Testis (tissue), 3 donors: Measurements from ENCODE around the gene WASHC1. TPM values are rescaled to one million over a fixed set of nuclear protein-coding genes. Genes with fewer than 3 reads are reported as not detected.
"Not testable (repeated sequence)": the region's sequence is repeated elsewhere in the genome, so short reads cannot be mapped to it uniquely, and the experiment has no call there.

Experiments
- DNase-seq: peaks from one replicate; pipeline ENCODE4 v3.0.0-alpha.2; 2019
- H3K27ac ChIP-seq, 2 donors: fragments of 200-600 bp; sonication (generic); one replicate each; pipeline ENCODE4 v1.5.1; 2019
- H3K27me3 ChIP-seq: fragments of 200-600 bp; sonication (generic); one replicate; pipeline ENCODE4 v1.5.1; 2019
- H3K36me3 ChIP-seq: fragments of 200-600 bp; sonication (generic); one replicate; pipeline ENCODE4 v1.5.1; 2017; ENCODE audit warnings: low read depth; ENCODE audit errors: missing control alignments
- H3K4me1 ChIP-seq: fragments of 200-600 bp; sonication (generic); one replicate; pipeline ENCODE4 v1.5.1; 2019
- H3K4me3 ChIP-seq, 2 donors: fragments of 200-600 bp; sonication (generic); one replicate each; pipeline ENCODE4 v1.5.1; 2017 to 2019
- H3K9me3 ChIP-seq: fragments of 200-600 bp; sonication (generic); one replicate; pipeline ENCODE4 v1.5.1; 2017
- WGBS, 2 donors: methylation state at CpG; one replicate each; pipeline ENCODE4 v1.1.5; 2018; 5-methylcytosine and 5-hydroxymethylcytosine counted together
- intact Hi-C: fragments of 100-400 bp; cut with DNase I; formaldehyde crosslinking; loops from one replicate; pipeline ENCODE4 v1.15.1; 2023; ENCODE audit warnings: low total_unique reads
- polyA plus RNA-seq: library from polyadenylated mRNA; stranded (reverse); fragments of 350-450 nt; fragmentation: Illumina TruSeq; extraction: RNeasy Lipid Tissue Mini Kit (QIAGEN cat#74804); gene quantifications from one replicate; pipeline ENCODE4 v1.2.3, GENCODE V29; 2014; ENCODE audit warnings: low read depth, low replicate concordance; ENCODE audit not compliant: insufficient read depth
- total RNA-seq, 2 donors: library from RNA; depleted of rRNA; stranded (reverse); fragments of >200 nt; gene quantifications; one replicate each; pipeline ENCODE4 v1.2.3, GENCODE V29; 2016
- TF ChIP-seq, protein P1 (sequence below), 3 experiments: fragments of 450-650 bp in 2 of 3; fragments of 200-600 bp in 1 of 3; sonication (generic) in 1 of 3; IDR thresholded peaks; one replicate each; pipeline ENCODE4 v1.5.1; 2016 to 2019; ENCODE audit warnings: antibody characterized with exemption in 3 of 3, mild to moderate bottlenecking in 2 of 3, moderate library complexity in 1 of 3

WASHC1 gene
- total and polyA plus RNA-seq, 3 donors from 2014 or later, result 8.1 to 37.2 (median 19.1) TPM

DNA sequence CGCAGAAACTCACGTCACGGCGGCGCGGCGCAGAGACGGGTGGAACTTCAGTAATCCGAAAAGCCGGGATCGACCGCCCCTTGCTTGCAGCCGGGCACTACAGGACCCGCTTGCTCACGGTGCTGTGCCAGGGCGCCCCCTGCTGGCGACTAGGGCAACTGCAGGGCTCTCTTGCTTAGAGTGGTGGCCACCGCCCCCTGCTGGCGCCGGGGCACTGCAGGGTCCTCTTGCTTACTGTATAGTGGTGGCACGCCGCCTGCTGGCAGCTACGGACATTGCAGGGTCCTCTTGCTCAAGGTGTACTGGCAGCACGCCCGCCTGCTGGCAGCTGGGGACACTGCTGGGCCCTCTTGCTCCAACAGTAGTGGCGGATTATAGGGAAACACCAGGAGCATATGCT, 18.1 kb downstream of the WASHC1 start:
- 47% methylated on average over 3 of the region's 26 CpGs; no CpG with 5 or more reads in 1 of the 2 donors for WGBS, 2 donors
- DNase-seq, result peak; percentile 90
- H3K4me1 ChIP-seq, intact Hi-C loops, H3K27ac ChIP-seq, H3K27me3 ChIP-seq, H3K9me3 ChIP-seq, H3K4me3 ChIP-seq, H3K36me3 ChIP-seq: not testable (repeated sequence)
- TF ChIP-seq, protein P1, sequence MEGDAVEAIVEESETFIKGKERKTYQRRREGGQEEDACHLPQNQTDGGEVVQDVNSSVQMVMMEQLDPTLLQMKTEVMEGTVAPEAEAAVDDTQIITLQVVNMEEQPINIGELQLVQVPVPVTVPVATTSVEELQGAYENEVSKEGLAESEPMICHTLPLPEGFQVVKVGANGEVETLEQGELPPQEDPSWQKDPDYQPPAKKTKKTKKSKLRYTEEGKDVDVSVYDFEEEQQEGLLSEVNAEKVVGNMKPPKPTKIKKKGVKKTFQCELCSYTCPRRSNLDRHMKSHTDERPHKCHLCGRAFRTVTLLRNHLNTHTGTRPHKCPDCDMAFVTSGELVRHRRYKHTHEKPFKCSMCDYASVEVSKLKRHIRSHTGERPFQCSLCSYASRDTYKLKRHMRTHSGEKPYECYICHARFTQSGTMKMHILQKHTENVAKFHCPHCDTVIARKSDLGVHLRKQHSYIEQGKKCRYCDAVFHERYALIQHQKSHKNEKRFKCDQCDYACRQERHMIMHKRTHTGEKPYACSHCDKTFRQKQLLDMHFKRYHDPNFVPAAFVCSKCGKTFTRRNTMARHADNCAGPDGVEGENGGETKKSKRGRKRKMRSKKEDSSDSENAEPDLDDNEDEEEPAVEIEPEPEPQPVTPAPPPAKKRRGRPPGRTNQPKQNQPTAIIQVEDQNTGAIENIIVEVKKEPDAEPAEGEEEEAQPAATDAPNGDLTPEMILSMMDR (IDR thresholded peaks at IDR 0.05), result peak in 2 of 3 experiments; percentile 42 to 84

- peak; percentile 29 for DNase-seq
- H3K27me3 ChIP-seq, H3K9me3 ChIP-seq, H3K4me1 ChIP-seq, intact Hi-C loops, H3K27ac ChIP-seq, H3K36me3 ChIP-seq, H3K4me3 ChIP-seq: not testable (repeated sequence)
- WGBS, 2 donors, result 56 to 76% methylated on average over 14 to 16 of the region's 41 CpGs
Observed at GRCh38 chr9:10653-11053, 18.6 kb downstream of the WASHC1 start.

DNA sequence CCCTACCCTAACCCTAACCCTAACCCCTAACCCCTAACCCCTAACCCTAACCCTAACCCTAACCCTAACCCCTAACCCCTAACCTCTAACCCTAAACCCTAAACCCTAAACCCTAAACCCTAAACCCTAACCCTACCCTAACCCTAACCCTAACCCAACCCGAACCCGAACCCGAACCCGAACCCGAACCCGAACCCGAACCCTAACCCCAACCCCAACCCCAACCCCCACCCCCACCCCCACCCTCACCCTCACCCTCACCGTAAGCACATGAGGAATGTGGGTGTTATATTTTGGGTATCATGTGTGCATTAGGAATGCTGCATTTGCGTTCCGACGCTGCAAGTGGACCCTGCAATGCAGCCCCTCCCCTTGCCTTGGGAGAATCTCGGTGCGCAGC, 19.0 kb downstream of the WASHC1 start:
- H3K4me3 ChIP-seq, intact Hi-C loops, H3K9me3 ChIP-seq, H3K4me1 ChIP-seq, DNase-seq, H3K27ac ChIP-seq, H3K36me3 ChIP-seq, H3K27me3 ChIP-seq: not testable (repeated sequence)
- WGBS, 2 donors, result 60 to 100% methylated on average over 2 of the region's 13 CpGs

Other genes starting within 250 kb of the WASHC1 start
- gene FOXD4, start 89.0 kb upstream of the WASHC1 start, total RNA-seq, result 1 to 10 TPM in 1 of 2 donors, under 1 TPM in 1; 0.50 to 1.2 TPM
- gene FOXD4, start 89.0 kb upstream of the WASHC1 start, polyA plus RNA-seq, result 0.42 TPM
- gene ZNG1A, start 149.6 kb upstream of the WASHC1 start, total RNA-seq, result 10 to 100 TPM; 57.0 to 88.7 TPM
- 57.9 TPM for gene ZNG1A, start 149.6 kb upstream of the WASHC1 start, polyA plus RNA-seq
- 10 to 100 TPM; 51.4 to 63.9 TPM for gene DOCK8, start 185.4 kb upstream of the WASHC1 start, total RNA-seq
- 46.7 TPM for gene DOCK8, start 185.4 kb upstream of the WASHC1 start, polyA plus RNA-seq